Measurements from ENCODE around the gene CELF2.

Gene CELF2

DNA sequence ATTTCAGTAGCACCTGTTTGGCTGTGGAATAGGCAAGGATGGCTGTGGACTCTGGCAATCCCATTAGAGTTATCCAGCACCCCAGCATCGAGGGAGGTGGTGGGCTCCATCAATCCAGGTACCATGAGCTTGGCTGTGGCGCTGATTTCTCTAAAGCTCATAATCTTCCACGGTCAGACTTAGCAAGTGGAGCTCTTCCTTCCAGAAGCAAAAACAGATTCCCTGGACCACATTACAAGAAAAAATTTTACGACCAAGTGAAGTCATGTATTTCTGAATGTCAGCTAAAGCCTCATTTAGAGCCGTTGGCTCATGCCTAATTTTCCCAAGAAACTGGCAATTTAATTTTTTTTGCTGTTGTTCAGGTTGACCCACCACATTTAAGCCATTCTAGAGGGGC lies 135.1 kb downstream of the CELF2 start:
- FAIRE-seq: no peak
- DNase-seq (ENCODE audit: insufficient read length, low spot score): no peak

DNA sequence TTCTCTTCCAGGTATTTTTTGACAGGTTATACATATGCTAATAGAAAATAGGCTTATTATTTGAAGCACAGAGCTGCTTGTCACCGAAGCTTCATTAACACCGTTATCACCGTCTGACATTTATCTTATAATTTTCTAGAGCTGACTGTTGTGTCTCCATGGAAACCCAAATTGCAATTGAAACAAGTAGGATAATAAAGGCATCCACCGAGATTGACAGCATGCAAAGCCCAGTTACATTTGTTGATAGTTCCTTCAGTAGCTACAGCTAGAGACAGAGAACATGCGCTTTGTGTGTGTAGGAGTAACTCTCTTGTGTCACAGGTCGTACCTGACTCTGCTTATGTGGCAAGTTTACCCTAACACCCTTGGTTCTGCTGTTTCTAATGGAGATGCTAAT lies 135.6 kb downstream of the CELF2 start:
- FAIRE-seq: no peak
- DNase-seq (ENCODE audit: insufficient read length, low spot score): no peak

DNA sequence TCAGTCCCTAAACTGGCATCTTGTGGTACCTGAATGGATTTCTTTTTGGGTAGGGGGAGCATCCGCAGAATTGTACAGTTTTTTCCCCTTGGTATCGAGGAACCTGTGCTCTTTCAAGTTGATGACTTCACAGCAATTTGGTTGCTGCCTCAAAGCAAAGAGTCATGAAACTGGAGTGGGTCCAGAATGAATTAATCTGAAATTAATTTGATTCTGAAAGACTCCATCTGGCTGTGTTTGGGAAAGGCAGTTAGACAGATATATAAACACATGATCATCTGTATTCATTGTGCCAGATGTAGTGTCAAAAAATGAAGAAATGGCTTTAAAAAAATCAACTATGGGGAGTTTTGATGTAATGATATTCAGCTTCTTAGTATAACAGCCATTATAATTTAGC lies 136.1 kb downstream of the CELF2 start:
- FAIRE-seq (no peak), DNase-seq (ENCODE audit: insufficient read length, low spot score) (no peak)

DNA sequence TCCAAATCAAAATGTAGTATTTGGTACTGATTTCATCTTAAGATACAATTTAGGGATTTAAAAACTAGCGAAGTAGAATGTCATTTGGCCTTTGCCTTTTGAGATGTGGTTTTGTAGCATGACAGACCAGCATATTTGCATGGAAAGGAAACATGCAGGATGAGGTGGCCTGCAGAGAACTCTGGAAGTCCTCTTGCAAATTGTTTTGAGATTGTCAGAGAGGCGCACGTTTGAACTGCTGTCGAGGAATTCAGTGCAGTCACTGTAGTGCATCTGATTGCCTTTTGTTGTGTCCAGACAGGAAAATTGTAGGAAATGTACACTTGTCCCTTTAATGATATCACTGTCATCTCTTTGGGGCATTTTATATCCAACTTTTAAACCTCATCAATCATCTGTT lies 136.7 kb downstream of the CELF2 start:
- FAIRE-seq: peak; percentile 88
- DNase-seq (ENCODE audit: insufficient read length, low spot score): no peak

DNA sequence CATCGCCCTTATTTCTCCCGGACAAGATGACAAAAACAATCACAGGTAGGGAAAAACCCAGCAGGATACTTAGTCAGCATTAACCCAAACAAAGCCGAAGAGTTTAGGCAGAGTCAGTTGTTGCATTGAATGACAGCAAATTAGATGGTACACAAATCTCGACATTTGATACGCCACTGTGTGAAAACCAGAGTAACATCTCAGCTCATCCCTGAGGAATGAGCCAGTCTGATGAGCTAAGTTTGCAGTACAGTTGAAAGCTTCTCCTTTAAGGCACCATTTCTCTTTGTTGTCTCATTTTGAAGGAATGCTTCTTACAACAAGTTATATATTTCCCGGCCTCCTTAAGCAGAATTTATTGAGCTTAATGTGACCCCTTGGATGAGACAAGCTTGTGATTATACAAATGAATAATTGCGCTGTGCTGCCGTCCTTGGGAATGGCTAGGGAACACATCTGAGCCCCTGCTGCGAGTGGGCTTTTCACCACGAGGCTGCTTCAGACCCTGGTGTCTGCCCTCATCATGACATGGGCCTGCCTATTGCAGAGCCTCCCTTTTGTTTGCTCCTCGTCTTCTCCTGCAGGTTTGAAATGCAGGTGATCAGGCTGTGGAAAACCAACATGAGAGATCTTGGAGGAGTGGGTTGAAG lies 137.3 kb downstream of the CELF2 start:
- no peak for FAIRE-seq
- no peak for DNase-seq (ENCODE audit: insufficient read length, low spot score)

DNA sequence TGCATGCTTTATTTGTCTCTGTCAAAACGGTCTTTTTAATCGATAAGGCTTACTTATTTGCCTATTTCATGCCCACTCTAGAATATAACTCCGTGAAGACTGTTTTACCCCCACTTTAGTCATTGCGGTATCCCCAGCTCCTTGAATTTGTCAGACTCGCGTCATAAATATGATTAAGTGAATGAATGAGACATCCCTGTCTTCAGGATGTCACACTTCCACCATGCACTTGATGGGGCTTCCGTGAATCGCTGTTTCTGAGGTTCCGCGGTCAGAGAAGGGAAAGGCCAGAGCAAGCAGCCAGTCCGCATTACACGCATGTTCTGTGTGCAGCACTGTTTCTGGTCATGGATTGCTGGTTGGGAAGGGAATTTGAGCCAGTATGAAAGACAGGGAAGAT lies 138.8 kb downstream of the CELF2 start:
- no peak for FAIRE-seq
- no peak for DNase-seq (ENCODE audit: insufficient read length, low spot score)

DNA sequence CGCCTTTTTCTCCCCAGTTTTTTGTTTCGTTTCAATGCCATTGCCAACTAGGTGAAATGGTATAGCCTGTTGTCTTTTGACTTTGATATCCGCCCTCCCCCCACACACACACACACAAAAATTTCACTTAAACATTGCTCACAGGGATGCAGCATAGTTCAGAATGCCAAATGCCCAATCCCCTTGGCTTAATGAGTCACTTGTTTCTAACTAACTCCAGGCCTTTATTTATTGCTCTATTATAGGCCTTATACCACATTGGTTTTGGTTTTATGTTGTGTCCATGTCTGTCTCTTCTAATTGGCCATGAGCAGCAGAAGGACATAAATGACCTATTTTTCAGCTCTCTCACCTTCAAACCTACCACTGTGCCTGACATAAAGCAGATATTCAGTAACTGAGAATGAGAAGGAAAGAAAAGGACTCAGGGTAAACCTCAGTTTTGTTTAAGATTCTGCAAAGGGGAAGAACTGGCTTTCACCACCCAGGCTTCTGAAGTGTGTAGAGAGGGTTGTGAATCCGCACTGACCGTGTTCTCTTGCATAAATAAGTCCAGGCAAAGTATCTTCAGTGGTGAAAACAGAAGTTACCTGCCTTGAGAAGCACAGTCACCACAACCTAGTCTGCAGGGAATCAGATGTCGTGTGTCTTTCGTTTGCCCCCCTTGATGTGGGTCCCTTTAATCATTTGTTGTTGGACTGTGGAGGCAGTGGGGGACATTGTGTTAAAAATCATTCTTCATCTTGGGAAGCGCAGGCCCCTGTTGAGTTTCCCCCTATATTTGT lies 139.8 kb downstream of the CELF2 start:
- no peak for DNase-seq (ENCODE audit: insufficient read length, low spot score)
- peak; percentile 80 for FAIRE-seq

DNA sequence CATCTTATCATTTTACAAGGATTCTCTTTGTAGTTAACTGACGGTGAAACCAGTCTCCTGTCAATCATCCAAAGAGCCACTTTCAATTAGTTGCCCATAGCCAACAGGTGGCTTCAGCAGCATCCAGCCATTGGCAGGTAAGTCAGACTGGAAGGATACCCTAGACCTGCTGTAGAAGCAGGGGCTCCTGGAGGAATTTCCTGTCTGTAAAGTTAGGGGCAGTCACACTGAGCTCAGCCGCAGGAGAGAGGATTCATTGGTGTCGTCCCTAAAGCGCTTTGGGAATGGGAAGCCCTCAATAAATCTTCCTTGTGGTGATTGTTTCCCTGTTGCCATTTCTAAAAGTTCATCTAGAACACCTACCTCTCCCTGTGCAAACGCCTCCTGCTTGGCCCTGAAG lies 140.4 kb downstream of the CELF2 start:
- FAIRE-seq: no peak
- no peak for DNase-seq (ENCODE audit: insufficient read length, low spot score)

DNA sequence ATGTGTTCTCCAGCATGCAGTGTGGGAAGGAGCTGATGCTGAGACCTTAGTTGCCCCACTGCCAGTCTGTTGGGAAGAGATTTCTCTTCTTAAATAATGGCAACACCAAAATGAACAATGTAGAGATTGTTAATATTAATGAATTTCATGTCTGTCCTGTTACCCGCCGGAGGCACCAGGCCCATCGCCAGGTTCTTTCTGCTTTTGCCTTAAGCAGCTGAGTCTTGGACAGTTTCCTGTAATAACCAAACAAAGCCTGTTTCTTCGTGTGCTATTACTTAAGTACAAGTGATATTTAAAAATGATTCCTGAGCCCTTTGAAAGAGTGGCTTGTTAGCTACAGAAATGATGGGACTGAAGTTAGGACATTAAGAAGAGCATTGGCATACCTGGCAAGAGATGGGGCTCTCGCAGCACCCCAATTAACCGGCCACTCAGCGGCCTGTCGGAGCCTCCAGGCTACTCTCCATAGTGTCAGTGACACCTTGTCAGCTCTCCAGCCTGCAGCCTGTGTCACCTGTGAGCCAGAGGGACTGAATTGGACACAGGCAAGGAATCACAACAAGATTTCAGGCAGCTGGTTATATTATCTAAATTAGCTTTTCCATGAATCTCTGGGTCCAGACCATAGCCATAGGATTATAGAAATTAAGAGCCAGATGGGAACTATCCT lies 142.0 kb downstream of the CELF2 start:
- FAIRE-seq (no peak), DNase-seq (ENCODE audit: insufficient read length, low spot score) (no peak)

DNA sequence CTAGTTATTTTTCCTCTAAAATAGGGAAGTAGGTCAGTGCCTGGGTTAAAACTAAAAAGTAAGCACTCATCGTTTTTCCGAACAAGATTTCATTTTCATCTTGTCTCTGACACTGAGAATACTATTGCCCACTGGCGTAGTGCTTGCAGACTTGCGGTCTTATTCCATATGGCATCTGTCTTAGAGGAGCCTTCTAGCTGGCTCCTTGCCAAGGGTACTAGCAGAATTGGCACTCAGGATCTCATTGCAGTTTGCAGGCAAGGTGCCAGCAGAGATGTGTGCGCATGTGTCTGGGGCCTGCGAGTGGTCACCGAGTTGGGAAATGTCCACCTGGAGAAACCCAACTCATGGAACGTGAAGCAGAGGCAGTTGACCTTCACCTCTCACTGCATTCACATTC lies 143.4 kb downstream of the CELF2 start:
- no peak for DNase-seq (ENCODE audit: insufficient read length, low spot score)
- FAIRE-seq: no peak

DNA sequence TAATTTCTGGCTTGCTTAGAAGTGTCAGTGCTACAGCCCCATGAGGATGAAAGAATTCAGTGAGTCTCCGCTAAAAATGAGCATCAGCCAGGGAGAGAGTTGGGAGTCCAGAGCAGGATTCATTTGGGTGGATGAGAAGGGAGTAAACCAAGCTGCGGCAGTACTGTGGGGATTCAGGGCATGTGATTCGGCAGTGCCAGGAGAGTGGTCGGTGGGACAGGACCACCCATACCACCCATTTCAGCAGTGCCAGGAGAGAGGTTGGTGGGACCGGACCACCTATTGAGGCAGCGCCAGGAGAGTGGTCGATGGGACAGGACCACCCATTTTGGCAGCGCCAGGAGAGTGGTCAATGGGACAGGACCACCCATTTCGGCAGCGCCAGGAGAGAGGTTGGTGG lies 144.2 kb downstream of the CELF2 start:
- no peak for DNase-seq (ENCODE audit: insufficient read length, low spot score)
- FAIRE-seq: peak; percentile 64

DNA sequence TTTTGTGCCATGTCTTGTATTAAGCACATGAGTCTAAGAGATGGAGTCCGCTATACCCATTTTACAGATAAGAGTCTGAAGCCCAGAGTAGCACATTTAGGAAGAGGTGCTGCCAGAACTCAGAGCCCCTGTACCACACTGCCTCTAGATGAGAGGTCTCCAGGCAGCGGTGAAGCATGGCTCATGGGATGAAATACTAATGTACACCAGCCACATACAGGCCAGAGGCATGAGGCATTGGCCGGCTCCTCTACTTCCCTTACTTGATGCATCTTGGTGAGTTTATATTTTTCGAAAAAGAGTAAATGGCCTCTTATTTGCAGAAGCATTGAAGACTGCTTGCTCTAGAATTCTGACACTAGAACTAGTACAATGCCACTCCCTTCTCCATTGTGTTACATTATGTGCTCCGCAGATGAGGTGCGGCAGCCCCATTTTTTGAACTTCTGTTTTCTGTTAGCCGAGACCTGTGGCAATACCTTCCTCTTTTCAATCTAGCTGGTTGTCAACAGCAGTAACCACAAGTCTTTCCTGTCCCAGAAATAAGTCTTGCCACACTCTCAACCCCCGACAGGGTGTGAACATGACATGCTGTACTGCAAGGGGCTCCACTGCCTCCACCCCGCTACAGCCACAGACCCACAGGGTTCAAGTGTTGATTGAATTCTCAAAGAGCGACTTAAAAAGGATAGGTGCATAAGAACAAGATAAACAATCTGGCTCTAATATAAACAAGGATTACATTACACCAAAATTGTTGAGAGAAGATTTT lies 145.3 kb downstream of the CELF2 start:
- FAIRE-seq (peak; percentile 99), DNase-seq (ENCODE audit: insufficient read length, low spot score) (peak; percentile 56)

DNA sequence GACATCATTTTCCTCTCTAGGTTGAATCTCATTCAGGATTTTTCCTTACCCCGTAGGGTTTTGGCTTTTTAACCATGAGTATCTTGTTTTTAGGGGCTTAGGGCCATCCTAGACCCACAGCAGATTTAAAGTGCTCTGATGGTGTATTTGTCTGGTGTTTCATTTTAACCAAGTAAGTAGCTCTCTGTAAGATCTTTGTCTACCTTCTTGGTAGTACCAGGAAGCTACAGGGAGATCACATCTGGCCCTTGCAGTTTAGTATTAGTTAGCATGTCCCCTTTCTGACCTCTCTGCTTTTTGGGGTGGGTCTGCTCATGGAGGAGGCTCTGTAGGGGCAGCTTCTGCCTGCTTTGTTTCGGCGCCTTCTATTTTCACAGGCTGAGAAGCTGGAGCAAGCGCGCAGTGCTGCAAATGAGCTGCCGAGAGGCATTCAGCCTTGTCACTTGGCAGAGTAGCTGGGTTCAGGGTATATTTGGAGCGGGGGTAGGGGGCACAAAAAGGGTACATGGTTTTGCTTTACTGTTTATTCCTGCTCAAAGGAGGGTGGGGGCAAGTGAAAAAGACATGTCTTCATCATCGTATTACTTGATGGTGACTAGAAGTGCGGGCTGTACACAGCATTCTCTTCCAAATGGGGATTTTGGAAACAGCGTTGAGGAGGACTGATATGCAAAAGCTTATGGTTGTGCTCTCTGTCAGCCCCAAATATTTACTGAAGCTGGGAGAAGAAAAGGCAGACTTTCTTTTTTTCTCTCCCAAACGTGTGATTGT lies 146.3 kb downstream of the CELF2 start:
- no peak for DNase-seq (ENCODE audit: insufficient read length, low spot score)
- no peak for FAIRE-seq

DNA sequence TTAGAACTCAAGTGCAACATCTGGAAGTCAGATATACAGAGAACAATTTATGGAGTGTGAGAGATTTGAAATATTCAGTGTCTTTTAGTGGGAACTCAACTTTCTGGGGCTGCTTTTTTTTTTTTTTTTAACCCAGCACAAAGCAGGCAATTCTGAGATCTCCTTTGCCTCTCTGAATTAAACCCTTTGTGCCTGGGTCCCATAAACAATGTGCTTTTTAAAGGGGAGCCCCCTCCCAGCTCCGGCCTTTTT lies 146.8 kb downstream of the CELF2 start:
- FAIRE-seq (no peak), DNase-seq (ENCODE audit: insufficient read length, low spot score) (no peak)

DNA sequence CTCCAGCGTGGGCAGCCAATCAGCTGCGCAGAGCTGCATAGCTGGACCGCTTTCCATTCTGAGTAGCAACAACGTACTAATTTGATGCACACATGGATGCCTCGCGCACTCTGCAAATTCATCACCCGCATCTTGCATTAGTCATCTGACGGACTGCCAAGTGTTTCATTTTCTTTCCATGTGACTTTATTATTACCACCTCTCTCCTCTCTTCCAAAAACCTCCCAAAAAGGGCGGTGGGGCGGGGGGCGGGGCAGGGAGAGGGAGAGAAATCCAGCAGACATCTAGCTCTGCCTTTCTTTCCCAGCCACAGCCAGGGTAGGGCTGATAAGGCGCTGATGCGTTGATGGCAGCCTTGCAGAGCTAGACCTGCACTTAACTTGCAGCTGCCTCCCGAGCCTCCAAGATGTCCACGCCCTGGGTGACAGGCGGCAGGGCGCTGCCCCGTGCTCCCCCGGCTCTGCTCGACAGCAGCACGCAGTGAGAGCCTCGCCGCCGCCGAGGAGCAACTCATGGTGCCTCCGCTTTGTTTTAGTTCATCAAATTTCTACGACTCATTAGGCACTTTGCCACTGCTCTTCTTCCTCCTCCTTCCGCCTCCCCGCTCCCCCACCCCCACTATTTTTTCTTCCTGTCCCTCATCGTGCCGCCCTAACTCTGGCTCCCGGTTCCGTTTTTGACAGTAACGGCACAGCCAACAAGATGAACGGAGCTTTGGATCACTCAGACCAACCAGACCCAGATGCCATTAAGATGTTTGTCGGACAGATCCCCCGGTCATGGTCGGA lies 147.3 kb downstream of the CELF2 start:
- DNase-seq (ENCODE audit: insufficient read length, low spot score) (no peak), FAIRE-seq (no peak)

DNA sequence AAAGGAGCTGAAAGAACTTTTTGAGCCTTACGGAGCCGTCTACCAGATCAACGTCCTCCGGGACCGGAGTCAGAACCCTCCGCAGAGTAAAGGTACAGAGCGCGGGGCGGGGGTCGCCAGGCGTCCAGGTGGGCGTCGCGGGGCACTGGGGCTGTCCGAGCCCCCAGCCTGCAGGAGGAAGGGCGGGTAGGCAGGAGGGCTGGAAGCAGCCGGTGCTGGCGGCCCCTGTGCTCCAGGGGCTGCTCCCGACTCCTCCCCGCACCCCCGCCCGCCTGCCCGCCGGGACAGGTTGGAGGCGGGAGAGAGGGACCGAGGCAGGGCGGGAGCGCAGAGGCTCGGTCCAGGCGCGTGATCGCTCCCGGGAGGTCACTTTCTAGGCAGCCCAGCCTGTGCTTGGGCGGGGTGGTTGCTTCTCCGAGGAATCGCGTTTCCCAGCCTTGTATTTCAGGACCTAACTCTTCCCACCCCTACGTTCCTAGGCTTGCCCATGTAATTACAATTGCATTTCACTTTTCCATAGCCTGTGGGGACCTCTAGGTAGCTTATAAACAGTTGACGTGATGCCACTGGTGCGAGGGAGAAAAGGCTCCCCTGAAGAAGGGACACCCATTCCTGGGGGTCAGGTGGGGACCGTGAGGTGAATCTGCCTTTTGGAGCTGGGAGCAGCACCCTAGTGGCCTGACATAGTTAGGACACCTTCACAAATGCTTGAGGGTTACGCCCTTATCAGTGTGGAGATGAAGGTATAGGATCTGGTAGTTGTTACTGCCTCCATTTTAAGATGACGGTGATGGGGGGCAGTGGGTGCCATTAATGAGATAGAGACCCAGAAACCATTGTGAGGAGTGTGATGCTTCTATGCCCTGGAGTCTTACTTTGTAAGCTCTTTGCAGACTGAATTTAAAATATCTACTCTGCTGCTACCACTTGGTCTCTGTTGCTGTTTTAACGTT lies 148.2 kb downstream of the CELF2 start:
- DNase-seq (ENCODE audit: insufficient read length, low spot score): no peak
- FAIRE-seq: peak; percentile 100

DNA sequence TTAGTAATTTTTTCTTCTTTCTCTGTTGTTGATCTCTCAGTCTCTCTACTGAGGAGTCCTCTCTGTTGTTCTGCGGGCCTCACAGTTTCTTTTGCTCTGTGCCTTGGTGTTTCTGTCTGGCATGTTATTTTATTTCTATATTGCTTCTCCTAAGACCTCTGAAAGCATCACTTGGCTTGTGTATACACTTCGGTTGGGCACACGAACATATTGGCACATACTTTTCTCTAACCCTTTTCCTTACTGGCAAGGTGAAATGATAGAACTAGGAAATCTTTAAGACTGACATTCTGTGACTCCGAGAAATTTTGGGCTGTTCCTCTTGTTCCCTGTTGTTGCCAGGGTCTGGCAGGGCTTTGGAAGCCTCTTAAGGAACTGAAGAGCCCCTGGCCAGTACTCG lies 148.9 kb downstream of the CELF2 start:
- DNase-seq (ENCODE audit: insufficient read length, low spot score) (no peak), FAIRE-seq (no peak)

DNA sequence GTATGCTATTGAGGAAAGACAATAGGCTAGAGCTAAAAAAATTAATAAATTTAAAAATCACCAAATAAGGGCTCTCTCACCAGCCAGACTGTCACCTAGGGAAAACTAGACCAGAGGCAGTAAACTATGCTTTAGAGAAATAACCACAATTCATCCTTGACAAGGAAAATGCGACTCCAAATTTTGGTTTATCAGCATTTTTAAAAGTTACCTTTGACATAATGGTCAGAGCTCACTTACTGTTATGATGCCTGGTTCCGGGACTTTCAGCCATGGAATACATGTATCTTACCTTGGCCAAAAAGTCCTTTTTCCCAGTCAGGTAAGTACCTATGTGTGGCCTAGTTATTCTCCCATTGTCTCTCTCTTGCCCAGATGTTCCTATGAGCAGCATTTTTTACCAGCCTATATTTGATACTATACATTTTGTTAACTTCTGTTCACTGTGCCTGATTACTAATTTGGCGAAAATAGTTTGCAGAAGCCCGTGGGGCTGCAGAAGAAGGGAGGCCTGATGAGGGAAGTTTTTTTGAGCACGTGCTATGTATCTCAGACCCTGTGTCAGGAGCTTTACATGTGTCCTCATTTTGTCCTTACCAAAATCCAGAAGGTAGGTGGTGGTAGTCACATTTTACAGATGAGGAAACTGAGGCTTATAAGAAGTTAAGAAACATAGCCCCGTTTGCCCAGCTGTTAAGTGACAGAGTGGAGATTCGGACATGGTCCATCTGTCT lies 149.7 kb downstream of the CELF2 start:
- FAIRE-seq: peak; percentile 93
- no peak for DNase-seq (ENCODE audit: insufficient read length, low spot score)

Data from GM19239 (cell line).